GM18909 (cell line): ENCODE measurements around the gene SCML1.

Source experiments
- ATAC-seq: cut with Tn5 transposase; IDR thresholded peaks from one replicate; pipeline ENCODE4 v1.9.1; 2021; ENCODE audit warnings: mild to moderate bottlenecking; ENCODE audit not compliant: unreplicated experiment, poor library complexity

SCML1 gene

GRCh38 chrX:17736856-17737709, at the start of gene SCML1:
Gene SCML1, plus strand, starts transcription at chrX:17737493. Its CDS starts 6,694 bp downstream, at chrX:17744187.
- ATAC-seq: peak; percentile 76

GRCh38 chrX:17687648-17688047, 49.6 kb upstream of the SCML1 start:
- no peak for ATAC-seq

- ATAC-seq: peak; percentile 70
These were observed 47.3 kb upstream of the SCML1 start for GRCh38 chrX:17689971-17690409.

GRCh38 chrX:17692709-17693346, 44.5 kb upstream of the SCML1 start:
- no peak for ATAC-seq

- no peak for ATAC-seq
These were observed 40.1 kb upstream of the SCML1 start for GRCh38 chrX:17697191-17697590.

- ATAC-seq: no peak
These were observed 36.3 kb upstream of the SCML1 start for GRCh38 chrX:17700976-17701375.

GRCh38 chrX:17703201-17703600, 34.1 kb upstream of the SCML1 start:
- ATAC-seq: no peak

- no peak for ATAC-seq
These were observed 32.1 kb upstream of the SCML1 start for GRCh38 chrX:17705211-17705610.

GRCh38 chrX:17706676-17707075, 30.6 kb upstream of the SCML1 start:
- ATAC-seq: no peak

GRCh38 chrX:17707731-17708130, 29.6 kb upstream of the SCML1 start:
- no peak for ATAC-seq

GRCh38 chrX:17710871-17711301, 26.4 kb upstream of the SCML1 start:
- ATAC-seq: no peak

GRCh38 chrX:17713288-17713687, 24.0 kb upstream of the SCML1 start:
- no peak for ATAC-seq

GRCh38 chrX:17718649-17719165, 18.6 kb upstream of the SCML1 start:
- no peak for ATAC-seq

- ATAC-seq: no peak
These were observed 17.6 kb upstream of the SCML1 start for GRCh38 chrX:17719711-17720110.

GRCh38 chrX:17721715-17722114, 15.6 kb upstream of the SCML1 start:
- ATAC-seq: no peak

- ATAC-seq: no peak
These were observed 12.1 kb upstream of the SCML1 start for GRCh38 chrX:17725181-17725580.

GRCh38 chrX:17732138-17732783, 5.0 kb upstream of the SCML1 start:
- no peak for ATAC-seq

- ATAC-seq: no peak
These were observed 1.9 kb upstream of the SCML1 start for GRCh38 chrX:17735406-17735805.

- no peak for ATAC-seq
These were observed 826 bp upstream of the SCML1 start for GRCh38 chrX:17736478-17736855.

GRCh38 chrX:17737710-17737985, 355 bp downstream of the SCML1 start:
- ATAC-seq: no peak
